ENCODE results near the gene ATP1B3. TPM values are rescaled to one million over a fixed set of nuclear protein-coding genes. Genes with fewer than 3 reads are reported as not detected.

The ATP1B3 gene
- total and polyA plus RNA-seq, 2 of the 13 experiments (the other 11 are each of a cell fraction or from before 2014, with no cell fraction given), result 84.3 to 93.6 TPM

DNA sequence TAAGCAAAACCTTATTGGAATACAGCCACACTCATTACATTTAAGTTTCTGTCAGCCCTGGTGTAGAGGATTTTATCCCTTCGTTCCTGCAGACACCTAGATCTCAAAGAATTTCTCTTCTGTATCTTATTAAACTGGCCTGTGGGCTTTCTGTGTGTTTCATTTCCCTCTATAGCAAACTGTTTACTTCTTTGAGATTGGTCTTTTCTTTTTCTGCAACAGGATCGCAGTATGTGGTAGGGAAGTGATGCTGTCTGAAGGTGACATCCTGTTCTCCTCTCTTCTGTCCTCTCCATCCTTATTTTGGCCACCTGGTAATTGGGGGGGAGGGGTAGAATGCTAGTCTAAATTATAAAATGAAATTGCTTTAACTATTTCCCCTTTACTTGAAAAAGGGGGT is 25.5 kb downstream of the ATP1B3 start (continued):
- TF ChIP-seq, protein P1, sequence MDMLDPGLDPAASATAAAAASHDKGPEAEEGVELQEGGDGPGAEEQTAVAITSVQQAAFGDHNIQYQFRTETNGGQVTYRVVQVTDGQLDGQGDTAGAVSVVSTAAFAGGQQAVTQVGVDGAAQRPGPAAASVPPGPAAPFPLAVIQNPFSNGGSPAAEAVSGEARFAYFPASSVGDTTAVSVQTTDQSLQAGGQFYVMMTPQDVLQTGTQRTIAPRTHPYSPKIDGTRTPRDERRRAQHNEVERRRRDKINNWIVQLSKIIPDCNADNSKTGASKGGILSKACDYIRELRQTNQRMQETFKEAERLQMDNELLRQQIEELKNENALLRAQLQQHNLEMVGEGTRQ (IDR thresholded peaks at IDR 0.05; ENCODE audit: low read depth, low read length), result no peak
- TF ChIP-seq, protein P1 (CRISPR knock-in tag; IDR thresholded peaks at IDR 0.05; ENCODE audit: borderline replicate concordance), result no peak

DNA sequence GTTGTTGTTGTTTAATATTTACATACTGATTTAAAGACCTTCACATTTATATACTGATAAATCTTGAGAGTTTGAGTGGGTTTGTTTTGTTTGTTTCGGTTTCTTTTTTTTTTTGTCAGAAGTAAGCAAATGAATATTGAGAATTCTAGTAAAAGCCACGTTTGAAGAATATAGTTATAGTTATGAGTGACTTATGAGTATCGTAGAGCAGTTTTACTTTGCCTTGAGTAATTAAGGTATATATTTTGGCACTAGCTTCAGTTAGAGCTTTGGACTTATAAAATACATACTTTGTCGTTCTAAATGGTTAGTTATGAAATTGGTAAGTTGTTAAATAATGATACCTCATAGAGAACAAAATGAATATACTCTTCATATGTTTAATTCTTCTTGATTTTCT is 27.8 kb downstream of the ATP1B3 start:
- peaks cover 9% of the 10 kb centered on the region for H3K79me2 ChIP-seq (ENCODE audit: insufficient read depth, low read length)
- FAIRE-seq, result no peak
- ATAC-seq, result no peak
- H3K9ac ChIP-seq (ENCODE audit: insufficient read depth, low read depth, low read length), result no peak overlapping the region
- 81% methylated on average over 4 of the region's 4 CpGs for WGBS (ENCODE audit: low lambda C conversion rate)
- H3K36me3 ChIP-seq (replicated peaks in 1 of 2; ENCODE audit: control insufficient read depth in 1 of 2, insufficient read depth in 2 of 2, low read length in 2 of 2), result peaks cover 11 to 36% of the 10 kb centered on the region in 2 experiments
- CTCF ChIA-PET (ENCODE audit: low intra/inter-chr PET ratio, low total read pairs), result no interaction called here
- no peak overlapping the region for H3K4me3 ChIP-seq (replicated peaks in 1 of 3; ENCODE audit: insufficient read depth in 1 of 3, low read depth in 2 of 3, low read length in 3 of 3)
- H3K27me3 ChIP-seq (ENCODE audit: control insufficient read depth in 1 of 2, insufficient read depth in 2 of 2, low read length in 2 of 2), result no peaks in the 10 kb centered on the region
- no TSS peak for BruUV-seq (replicated peaks)
- no peak overlapping the region for H3K4me2 ChIP-seq (ENCODE audit: low read depth, low read length)
- no peak overlapping the region for H2AFZ ChIP-seq (ENCODE audit: low read length)
- no peaks in the 10 kb centered on the region for H4K20me1 ChIP-seq (ENCODE audit: insufficient read depth, low read length)
- in situ Hi-C loops (cut with HindIII; ENCODE audit: extremely low pct_ligation_motif_present, low pct_unique_long_range_greater_than_20kb), result no loop called here
- H3K27ac ChIP-seq (ENCODE audit: extremely low read length, insufficient read depth, low read length), result no peak overlapping the region
- H3K4me1 ChIP-seq (ENCODE audit: insufficient read depth, low read length), result no peaks in the 10 kb centered on the region
- DNase-seq (ENCODE audit: low spot score), result no peak
- intact Hi-C loops (cut with micrococcal nuclease; ENCODE audit: unreplicated experiment), result no loop called here
- TF ChIP-seq ZNF3 (CRISPR knock-in tag; IDR thresholded peaks at IDR 0.05), result no peak
- no peak for TF ChIP-seq ZSCAN31 (CRISPR knock-in tag; IDR thresholded peaks at IDR 0.05; ENCODE audit: low read depth)
- TF ChIP-seq ZFP62 (CRISPR knock-in tag; IDR thresholded peaks at IDR 0.05), result no peak
- H3K9me3 ChIP-seq (ENCODE audit: low read length), result peaks cover 11% of the 10 kb centered on the region; the same call in 1 of the 2 replicates
- POLR2A ChIA-PET, result no interaction called here

DNA sequence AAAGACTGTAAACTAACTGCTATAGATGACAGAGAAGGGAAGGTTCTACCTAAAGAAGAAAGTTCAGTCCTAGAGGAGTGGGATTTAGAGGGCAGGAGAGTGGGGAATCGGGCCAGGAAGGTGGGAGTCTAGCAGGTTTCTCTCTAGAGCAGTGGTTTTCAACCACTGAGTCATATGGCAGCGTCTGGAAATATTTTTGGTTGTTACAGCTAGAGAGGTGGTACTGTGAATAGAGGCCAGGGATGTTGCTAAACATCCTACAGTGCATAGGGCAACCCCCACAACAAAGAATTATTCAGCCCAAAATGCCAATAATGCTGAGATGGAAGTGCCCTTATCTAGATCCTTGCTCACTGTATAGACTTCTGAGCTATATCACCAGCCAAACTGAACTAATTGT is 28.7 kb downstream of the ATP1B3 start:
- DNase-seq (ENCODE audit: low spot score) (no peak), ATAC-seq (no peak), FAIRE-seq (no peak)
- peaks cover 4% of the 10 kb centered on the region for H3K79me2 ChIP-seq (ENCODE audit: insufficient read depth, low read length)
- ChIA-PET POLR2A (no interaction called here), CTCF (ENCODE audit: low intra/inter-chr PET ratio, low total read pairs) (no interaction called here)
- no peak overlapping the region for H2AFZ ChIP-seq (ENCODE audit: low read length)
- H3K4me3 ChIP-seq (replicated peaks in 1 of 3; ENCODE audit: insufficient read depth in 1 of 3, low read depth in 2 of 3, low read length in 3 of 3), result no peak overlapping the region
- no peaks in the 10 kb centered on the region for H4K20me1 ChIP-seq (ENCODE audit: insufficient read depth, low read length)
- 86% methylated on average over 2 of the region's 2 CpGs for WGBS (ENCODE audit: low lambda C conversion rate)
- no TSS peak for BruUV-seq (replicated peaks)
- intact Hi-C loops (cut with micrococcal nuclease; ENCODE audit: unreplicated experiment), result no loop called here
- H3K4me1 ChIP-seq (ENCODE audit: insufficient read depth, low read length), result no peaks in the 10 kb centered on the region
- H3K9ac ChIP-seq (ENCODE audit: insufficient read depth, low read depth, low read length), result no peak overlapping the region
- H3K27me3 ChIP-seq (ENCODE audit: control insufficient read depth in 1 of 2, insufficient read depth in 2 of 2, low read length in 2 of 2), result no peaks in the 10 kb centered on the region
- peaks cover 5% of the 10 kb centered on the region; the same call in 1 of the 2 replicates for H3K9me3 ChIP-seq (ENCODE audit: low read length)
- in situ Hi-C loops (cut with HindIII; ENCODE audit: extremely low pct_ligation_motif_present, low pct_unique_long_range_greater_than_20kb), result no loop called here
- H3K27ac ChIP-seq (ENCODE audit: extremely low read length, insufficient read depth, low read length), result no peak overlapping the region
- H3K4me2 ChIP-seq (ENCODE audit: low read depth, low read length), result no peak overlapping the region
- H3K36me3 ChIP-seq (replicated peaks in 1 of 2; ENCODE audit: control insufficient read depth in 1 of 2, insufficient read depth in 2 of 2, low read length in 2 of 2), result peaks cover 11 to 41% of the 10 kb centered on the region in 2 experiments
- TF ChIP-seq, protein P2, sequence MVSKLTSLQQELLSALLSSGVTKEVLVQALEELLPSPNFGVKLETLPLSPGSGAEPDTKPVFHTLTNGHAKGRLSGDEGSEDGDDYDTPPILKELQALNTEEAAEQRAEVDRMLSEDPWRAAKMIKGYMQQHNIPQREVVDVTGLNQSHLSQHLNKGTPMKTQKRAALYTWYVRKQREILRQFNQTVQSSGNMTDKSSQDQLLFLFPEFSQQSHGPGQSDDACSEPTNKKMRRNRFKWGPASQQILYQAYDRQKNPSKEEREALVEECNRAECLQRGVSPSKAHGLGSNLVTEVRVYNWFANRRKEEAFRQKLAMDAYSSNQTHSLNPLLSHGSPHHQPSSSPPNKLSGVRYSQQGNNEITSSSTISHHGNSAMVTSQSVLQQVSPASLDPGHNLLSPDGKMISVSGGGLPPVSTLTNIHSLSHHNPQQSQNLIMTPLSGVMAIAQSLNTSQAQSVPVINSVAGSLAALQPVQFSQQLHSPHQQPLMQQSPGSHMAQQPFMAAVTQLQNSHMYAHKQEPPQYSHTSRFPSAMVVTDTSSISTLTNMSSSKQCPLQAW (CRISPR knock-in tag; IDR thresholded peaks at IDR 0.05), result no peak
- TF ChIP-seq GATAD2A (CRISPR knock-in tag; IDR thresholded peaks at IDR 0.05) (no peak), HOXA5 (CRISPR knock-in tag; IDR thresholded peaks at IDR 0.05) (no peak), KDM2A (CRISPR knock-in tag; IDR thresholded peaks at IDR 0.05; ENCODE audit: borderline replicate concordance, low read depth) (no peak)
- TF ChIP-seq, protein P3, sequence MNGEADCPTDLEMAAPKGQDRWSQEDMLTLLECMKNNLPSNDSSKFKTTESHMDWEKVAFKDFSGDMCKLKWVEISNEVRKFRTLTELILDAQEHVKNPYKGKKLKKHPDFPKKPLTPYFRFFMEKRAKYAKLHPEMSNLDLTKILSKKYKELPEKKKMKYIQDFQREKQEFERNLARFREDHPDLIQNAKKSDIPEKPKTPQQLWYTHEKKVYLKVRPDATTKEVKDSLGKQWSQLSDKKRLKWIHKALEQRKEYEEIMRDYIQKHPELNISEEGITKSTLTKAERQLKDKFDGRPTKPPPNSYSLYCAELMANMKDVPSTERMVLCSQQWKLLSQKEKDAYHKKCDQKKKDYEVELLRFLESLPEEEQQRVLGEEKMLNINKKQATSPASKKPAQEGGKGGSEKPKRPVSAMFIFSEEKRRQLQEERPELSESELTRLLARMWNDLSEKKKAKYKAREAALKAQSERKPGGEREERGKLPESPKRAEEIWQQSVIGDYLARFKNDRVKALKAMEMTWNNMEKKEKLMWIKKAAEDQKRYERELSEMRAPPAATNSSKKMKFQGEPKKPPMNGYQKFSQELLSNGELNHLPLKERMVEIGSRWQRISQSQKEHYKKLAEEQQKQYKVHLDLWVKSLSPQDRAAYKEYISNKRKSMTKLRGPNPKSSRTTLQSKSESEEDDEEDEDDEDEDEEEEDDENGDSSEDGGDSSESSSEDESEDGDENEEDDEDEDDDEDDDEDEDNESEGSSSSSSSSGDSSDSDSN (CRISPR knock-in tag; IDR thresholded peaks at IDR 0.05), result no peak

Data from HepG2 (cell line).